CD4-positive, alpha-beta T cell (primary cell): ENCODE measurements around the gene CITED4. TPM values are rescaled to one million over a fixed set of nuclear protein-coding genes. Genes with fewer than 3 reads are reported as not detected.

Source experiments
- ATAC-seq: fragments of 200-7000 bp; cut with Tn5 transposase; one replicate; pipeline ENCODE4 v1.10.0; 2022; ENCODE audit warnings: mild to moderate bottlenecking; ENCODE audit not compliant: poor library complexity
- CTCF ChIA-PET: fragments of 350-600 bp; sonication (Branson Sonifier 250); formaldehyde crosslinking; loops from one replicate; lab custom pipeline; 2021; ENCODE audit warnings: antibody characterized with exemption, inconsistent platforms; lab: Charles Lee
- POLR2A ChIA-PET: fragments of 350-600 bp; sonication (Branson Sonifier 250); formaldehyde crosslinking; loops from one replicate; lab custom pipeline; 2021; ENCODE audit warnings: antibody characterized with exemption, inconsistent platforms; lab: Charles Lee
- DNase-seq, 14 experiments: peaks; one replicate each; pipeline ENCODE4 v3.0.0-alpha.2; 2013 to 2020; ENCODE audit warnings: mixed read lengths in 2 of 14
- H3K27ac ChIP-seq, 2 donors: one replicate each; pipeline versions ENCODE4 v1.5.1 to v1.7.0; 2013; ENCODE audit warnings: low read length in 2 of 2, low read depth in 1 of 2, mild to moderate bottlenecking in 1 of 2
- H3K27me3 ChIP-seq, 2 experiments: 1 replicate in 1 of 2; 2 replicates in 1 of 2; pipeline versions ENCODE4 v1.6.1 to v1.7.0; 2013; ENCODE audit warnings: low read length in 2 of 2, control low read depth in 1 of 2, mild to moderate bottlenecking in 1 of 2, moderate library complexity in 1 of 2; ENCODE audit not compliant: insufficient read depth in 2 of 2, control insufficient read depth in 1 of 2
- H3K36me3 ChIP-seq: one replicate; pipeline ENCODE4 v1.6.1; 2013; ENCODE audit warnings: low read length, control low read depth; ENCODE audit not compliant: insufficient read depth
- H3K4me1 ChIP-seq: one replicate; pipeline ENCODE4 v1.6.1; 2013; ENCODE audit warnings: low read length, control low read depth; ENCODE audit not compliant: insufficient read depth
- H3K4me3 ChIP-seq: one replicate; pipeline ENCODE4 v1.5.1; 2013; ENCODE audit warnings: mild to moderate bottlenecking, low read length, moderate library complexity
- H3K9me3 ChIP-seq, 2 experiments: 1 replicate in 1 of 2; 2 replicates in 1 of 2; pipeline versions ENCODE4 v1.6.1 to v1.7.0; 2013; ENCODE audit warnings: low read length in 2 of 2, mild to moderate bottlenecking in 2 of 2, control low read depth in 1 of 2, moderate library complexity in 1 of 2; ENCODE audit not compliant: control insufficient read depth in 1 of 2, insufficient read depth in 1 of 2
- H3K27ac Mint-ChIP-seq: one replicate; pipeline ENCODE4 v1.8.0; 2020; ENCODE audit warnings: mixed read lengths
- H3K27me3 Mint-ChIP-seq: one replicate; pipeline ENCODE4 v1.8.0; 2021; ENCODE audit warnings: mixed read lengths
- H3K36me3 Mint-ChIP-seq: one replicate; pipeline ENCODE4 v1.8.0; 2021; ENCODE audit warnings: low read depth, mixed read lengths
- H3K4me1 Mint-ChIP-seq: one replicate; pipeline ENCODE4 v1.8.0; 2021; ENCODE audit warnings: low read depth, mixed read lengths
- H3K4me3 Mint-ChIP-seq: one replicate; pipeline ENCODE4 v1.8.0; 2020; ENCODE audit warnings: mild to moderate bottlenecking, mixed read lengths
- H3K9me3 Mint-ChIP-seq: one replicate; pipeline ENCODE4 v1.8.0; 2020; ENCODE audit warnings: mixed read lengths
- intact Hi-C, 2 experiments: fragments of 100-400 bp; cut with DNase I in 1 of 2; cut with micrococcal nuclease in 1 of 2; formaldehyde crosslinking; loops; one replicate each; pipeline versions ENCODE4 v1.15.1 to v1.9.0; 2023 to 2025; cut with DNase I, micrococcal nuclease
- total RNA-seq, 174 experiments: library from RNA in 2 of 174; stranded (reverse) in 2 of 174; gene quantifications; one replicate each; pipeline ENCODE4 v1.2.3 and lab custom pipeline; 2021 to 2026
- TF ChIP-seq, protein P1 (sequence below): fragments of 200-600 bp; IDR thresholded peaks from one replicate; pipeline ENCODE4 v1.8.0; 2022; ENCODE audit warnings: antibody characterized with exemption, mild to moderate bottlenecking

Gene CITED4
- total RNA-seq, 2 experiments from 2014 or later: 51.6 to 52.0 TPM

DNA sequence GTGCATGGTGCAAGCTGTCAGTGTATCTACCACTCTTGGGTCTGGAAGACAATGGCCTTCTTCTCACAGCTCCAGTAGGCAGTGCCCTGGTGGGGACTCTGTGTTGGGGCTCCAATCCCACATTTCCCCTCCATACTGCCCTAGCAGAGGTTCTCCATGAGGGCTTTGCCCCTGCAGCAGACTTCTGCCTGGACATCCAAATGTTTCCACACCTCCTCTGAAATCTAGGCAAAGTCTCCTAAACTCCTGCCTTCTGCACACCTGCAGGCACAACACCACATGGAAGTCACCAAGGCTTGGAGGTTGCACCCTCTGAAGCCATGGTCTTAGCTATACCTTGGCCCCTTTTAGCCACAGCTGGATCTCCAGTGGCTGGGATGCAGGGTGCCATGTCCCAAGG, 31.8 kb upstream of the CITED4 start:
- H3K4me3 Mint-ChIP-seq: no peak overlapping the region
- DNase-seq: no peak
- no peaks in the 10 kb centered on the region for H3K4me1 Mint-ChIP-seq
- H3K36me3 ChIP-seq: no peaks in the 10 kb centered on the region
- intact Hi-C loops: no loop called here
- TF ChIP-seq, protein P1, sequence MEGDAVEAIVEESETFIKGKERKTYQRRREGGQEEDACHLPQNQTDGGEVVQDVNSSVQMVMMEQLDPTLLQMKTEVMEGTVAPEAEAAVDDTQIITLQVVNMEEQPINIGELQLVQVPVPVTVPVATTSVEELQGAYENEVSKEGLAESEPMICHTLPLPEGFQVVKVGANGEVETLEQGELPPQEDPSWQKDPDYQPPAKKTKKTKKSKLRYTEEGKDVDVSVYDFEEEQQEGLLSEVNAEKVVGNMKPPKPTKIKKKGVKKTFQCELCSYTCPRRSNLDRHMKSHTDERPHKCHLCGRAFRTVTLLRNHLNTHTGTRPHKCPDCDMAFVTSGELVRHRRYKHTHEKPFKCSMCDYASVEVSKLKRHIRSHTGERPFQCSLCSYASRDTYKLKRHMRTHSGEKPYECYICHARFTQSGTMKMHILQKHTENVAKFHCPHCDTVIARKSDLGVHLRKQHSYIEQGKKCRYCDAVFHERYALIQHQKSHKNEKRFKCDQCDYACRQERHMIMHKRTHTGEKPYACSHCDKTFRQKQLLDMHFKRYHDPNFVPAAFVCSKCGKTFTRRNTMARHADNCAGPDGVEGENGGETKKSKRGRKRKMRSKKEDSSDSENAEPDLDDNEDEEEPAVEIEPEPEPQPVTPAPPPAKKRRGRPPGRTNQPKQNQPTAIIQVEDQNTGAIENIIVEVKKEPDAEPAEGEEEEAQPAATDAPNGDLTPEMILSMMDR: no peak
- H3K27me3 ChIP-seq: no peaks in the 10 kb centered on the region
- CTCF ChIA-PET: no interaction called here
- peaks cover 5% of the 10 kb centered on the region for H3K9me3 Mint-ChIP-seq
- no peaks in the 10 kb centered on the region for H3K36me3 Mint-ChIP-seq
- H3K27ac ChIP-seq: no peak overlapping the region
- POLR2A ChIA-PET: no interaction called here
- H3K27me3 Mint-ChIP-seq: peaks cover 12% of the 10 kb centered on the region
- H3K4me1 ChIP-seq: no peaks in the 10 kb centered on the region
- no peak overlapping the region for H3K27ac Mint-ChIP-seq
- no peak overlapping the region for H3K4me3 ChIP-seq
- ATAC-seq: no peak
- H3K9me3 ChIP-seq: peaks cover 10 to 18% of the 10 kb centered on the region in 2 experiments

DNA sequence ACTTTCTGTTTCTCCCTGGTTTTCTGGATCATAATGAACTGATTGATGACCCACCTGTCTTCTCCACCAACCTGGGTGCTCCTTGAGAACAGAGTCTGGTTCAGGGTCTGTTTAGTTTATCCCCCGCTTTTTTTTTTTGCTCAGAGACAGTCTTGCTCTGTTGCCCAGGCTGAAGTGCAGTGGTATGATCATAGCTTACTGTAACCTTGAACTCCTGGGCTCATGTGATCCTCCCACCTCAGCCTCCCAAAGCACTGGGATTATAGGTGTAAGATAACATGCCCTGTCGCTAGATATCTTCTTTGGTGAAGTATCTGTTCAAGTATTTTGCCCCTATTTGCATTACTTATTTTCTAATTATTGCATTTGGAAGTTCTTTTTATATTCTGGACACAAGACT, 30.2 kb upstream of the CITED4 start:
- intact Hi-C loops: no loop called here
- DNase-seq: no peak
- POLR2A ChIA-PET: no interaction called here
- H3K9me3 Mint-ChIP-seq: peaks cover 5% of the 10 kb centered on the region
- no peaks in the 10 kb centered on the region for H3K4me1 Mint-ChIP-seq
- no peaks in the 10 kb centered on the region for H3K36me3 ChIP-seq
- no peaks in the 10 kb centered on the region for H3K4me1 ChIP-seq
- no peak overlapping the region for H3K4me3 ChIP-seq
- CTCF ChIA-PET: no interaction called here
- no peak overlapping the region for H3K4me3 Mint-ChIP-seq
- H3K9me3 ChIP-seq: peaks cover 10 to 18% of the 10 kb centered on the region in 2 experiments
- H3K27me3 ChIP-seq: peaks cover 0 to 5% of the 10 kb centered on the region in 2 experiments
- no peak overlapping the region for H3K27ac Mint-ChIP-seq
- no peak overlapping the region for H3K27ac ChIP-seq
- ATAC-seq: no peak
- peaks cover 25% of the 10 kb centered on the region for H3K27me3 Mint-ChIP-seq
- H3K36me3 Mint-ChIP-seq: no peaks in the 10 kb centered on the region
- TF ChIP-seq, protein P1: no peak

DNA sequence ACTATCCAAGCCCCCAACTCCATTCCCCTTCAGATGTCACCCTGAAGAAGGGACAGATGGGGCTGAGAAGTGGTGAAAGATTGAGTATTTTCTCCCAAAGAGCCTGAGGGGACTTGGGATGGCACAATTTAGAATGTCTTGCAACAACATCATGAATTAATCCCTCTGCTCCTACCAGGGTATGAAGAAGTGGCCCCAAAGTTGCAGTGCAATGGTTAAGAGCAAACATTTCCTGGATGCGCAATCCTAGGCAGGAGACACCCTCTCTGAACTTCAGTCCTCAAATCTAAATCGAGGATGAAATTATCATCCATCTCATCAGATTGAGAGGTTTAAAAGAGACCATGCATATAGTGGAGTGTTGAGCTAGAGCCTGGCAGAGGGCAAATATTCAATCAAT, 28.6 kb upstream of the CITED4 start:
- DNase-seq (no peak), ATAC-seq (no peak)
- POLR2A ChIA-PET: no interaction called here
- H3K36me3 ChIP-seq: no peaks in the 10 kb centered on the region
- no peaks in the 10 kb centered on the region for H3K4me1 ChIP-seq
- Mint-ChIP-seq H3K9me3 (peaks cover 5% of the 10 kb centered on the region), H3K27me3 (peaks cover 41% of the 10 kb centered on the region), H3K4me1 (no peaks in the 10 kb centered on the region), H3K4me3 (no peak overlapping the region), H3K36me3 (no peaks in the 10 kb centered on the region), H3K27ac (no peak overlapping the region)
- TF ChIP-seq, protein P1: no peak
- peaks cover 5 to 19% of the 10 kb centered on the region in 2 experiments for H3K27me3 ChIP-seq
- peaks cover 10 to 18% of the 10 kb centered on the region in 2 experiments for H3K9me3 ChIP-seq
- intact Hi-C loops: no loop called here
- no peak overlapping the region for H3K4me3 ChIP-seq
- CTCF ChIA-PET: no interaction called here
- no peak overlapping the region for H3K27ac ChIP-seq
